T-helper 1 cell treated with Interleukin-12 subunit alpha and Interleukin-12 subunit beta and Interleukin-4 antibody, amounts not matched to agents 30 μg/mL and 1 μg/mL, for 36 hours (primary cell): Measurements from ENCODE around the gene TSNAX.
"Not testable (repeated sequence)": the region's sequence is repeated elsewhere in the genome, so short reads cannot be mapped to it uniquely, and the experiment has no call there.

Experiments used
- H3K27ac Mint-ChIP-seq: one replicate; pipeline ENCODE4 v1.8.0; 2021; ENCODE audit warnings: mild to moderate bottlenecking, mixed read lengths
- H3K27me3 Mint-ChIP-seq: one replicate; pipeline ENCODE4 v1.8.0; 2021; ENCODE audit warnings: low read depth, mixed read lengths
- H3K36me3 Mint-ChIP-seq: one replicate; pipeline ENCODE4 v1.8.0; 2021; ENCODE audit warnings: low read depth, mixed read lengths
- H3K4me1 Mint-ChIP-seq: one replicate; pipeline ENCODE4 v1.8.0; 2021; ENCODE audit warnings: low read depth, mixed read lengths
- H3K4me3 Mint-ChIP-seq: one replicate; pipeline ENCODE4 v1.8.0; 2021; ENCODE audit warnings: mild to moderate bottlenecking, moderate library complexity, mixed read lengths
- H3K9me3 Mint-ChIP-seq: one replicate; pipeline ENCODE4 v1.8.0; 2021; ENCODE audit warnings: mixed read lengths

The TSNAX gene

DNA sequence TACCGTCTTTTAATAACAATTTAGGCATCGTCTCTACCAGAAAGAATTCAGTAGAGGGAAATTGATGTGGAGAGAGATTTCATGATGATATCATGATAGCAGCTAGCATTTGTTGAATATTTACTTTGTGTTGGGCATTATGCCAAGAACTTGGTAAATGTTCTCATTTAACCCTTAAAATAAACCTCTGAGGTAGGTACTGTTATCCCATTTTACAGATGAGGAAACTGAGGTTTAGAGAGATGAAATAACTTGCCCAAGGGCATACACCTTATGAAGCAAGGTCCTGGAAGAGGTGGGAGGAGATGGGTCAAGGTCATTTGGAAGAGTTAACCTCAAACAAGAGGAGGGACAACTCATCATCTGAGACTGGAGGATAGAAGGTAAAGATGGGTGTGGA is 34.8 kb downstream of the TSNAX start:
- Mint-ChIP-seq H3K4me3 (no peak overlapping the region), H3K4me1 (peaks cover 4% of the 10 kb centered on the region), H3K9me3 (no peaks in the 10 kb centered on the region), H3K36me3 (peaks cover 23% of the 10 kb centered on the region), H3K27ac (no peak overlapping the region), H3K27me3 (no peaks in the 10 kb centered on the region)

DNA sequence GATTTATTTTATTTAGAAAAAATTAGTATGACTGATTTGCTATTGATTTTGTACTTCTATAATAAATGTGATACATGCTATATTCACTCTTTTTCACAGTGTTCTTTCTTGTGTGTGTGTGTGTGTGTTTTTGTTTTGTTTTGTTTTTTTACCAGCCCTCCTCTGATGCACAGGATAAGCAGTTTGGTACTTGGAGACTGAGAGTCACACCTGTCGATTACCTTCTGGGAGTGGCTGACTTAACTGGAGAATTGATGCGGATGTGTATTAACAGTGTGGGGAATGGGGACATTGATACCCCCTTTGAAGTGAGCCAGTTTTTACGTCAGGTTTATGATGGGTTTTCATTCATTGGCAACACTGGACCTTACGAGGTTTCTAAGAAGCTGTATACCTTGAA is 35.9 kb downstream of the TSNAX start:
- Mint-ChIP-seq H3K4me1 (peaks cover 2% of the 10 kb centered on the region), H3K27ac (no peak overlapping the region), H3K4me3 (no peak overlapping the region), H3K27me3 (no peaks in the 10 kb centered on the region), H3K36me3 (peaks cover 24% of the 10 kb centered on the region), H3K9me3 (no peaks in the 10 kb centered on the region)

DNA sequence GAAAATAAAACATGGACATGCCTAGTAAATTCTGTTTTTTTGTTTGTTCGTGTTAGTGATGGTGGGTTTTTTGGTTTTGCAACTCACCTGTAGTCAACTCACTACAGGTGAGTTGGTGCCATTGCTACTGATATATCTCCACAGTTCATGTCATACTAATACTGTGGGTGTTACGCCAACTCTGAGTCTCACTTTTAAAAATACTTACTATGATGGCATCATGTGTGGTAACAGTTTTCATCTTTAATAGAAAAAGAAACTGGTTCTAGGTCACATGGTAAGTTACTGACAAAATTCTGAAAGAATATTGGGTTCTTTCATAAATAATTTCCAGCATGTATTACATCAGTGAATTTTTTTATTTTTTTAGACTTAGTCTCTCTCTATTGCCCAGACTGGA is 38.0 kb downstream of the TSNAX start:
- no peak overlapping the region for H3K27ac Mint-ChIP-seq
- no peaks in the 10 kb centered on the region for H3K27me3 Mint-ChIP-seq
- peaks cover 28% of the 10 kb centered on the region for H3K36me3 Mint-ChIP-seq
- H3K4me1 Mint-ChIP-seq: peaks cover 2% of the 10 kb centered on the region
- no peaks in the 10 kb centered on the region for H3K9me3 Mint-ChIP-seq
- H3K4me3 Mint-ChIP-seq: no peak overlapping the region

DNA sequence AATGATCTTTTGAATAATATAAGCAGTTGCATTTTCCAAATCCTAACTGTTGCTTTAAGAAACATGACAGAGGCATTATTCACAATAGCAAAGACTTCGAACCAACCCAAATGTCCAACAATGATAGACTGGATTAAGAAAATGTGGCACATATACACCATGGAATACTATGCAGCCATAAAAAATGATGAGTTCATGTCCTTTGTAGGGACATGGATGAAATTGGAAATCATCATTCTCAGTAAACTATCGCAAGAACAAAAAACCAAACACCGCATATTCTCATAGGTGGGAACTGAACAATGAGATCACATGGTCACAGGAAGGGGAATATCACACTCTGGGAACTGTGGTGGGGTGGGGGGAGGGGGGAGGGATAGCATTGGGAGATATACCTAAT is 41.8 kb downstream of the TSNAX start:
- not testable (repeated sequence) for H3K9me3 Mint-ChIP-seq, H3K4me3 Mint-ChIP-seq, H3K27me3 Mint-ChIP-seq, H3K27ac Mint-ChIP-seq, H3K4me1 Mint-ChIP-seq
- H3K36me3 Mint-ChIP-seq: peaks cover 17% of the 10 kb centered on the region

DNA sequence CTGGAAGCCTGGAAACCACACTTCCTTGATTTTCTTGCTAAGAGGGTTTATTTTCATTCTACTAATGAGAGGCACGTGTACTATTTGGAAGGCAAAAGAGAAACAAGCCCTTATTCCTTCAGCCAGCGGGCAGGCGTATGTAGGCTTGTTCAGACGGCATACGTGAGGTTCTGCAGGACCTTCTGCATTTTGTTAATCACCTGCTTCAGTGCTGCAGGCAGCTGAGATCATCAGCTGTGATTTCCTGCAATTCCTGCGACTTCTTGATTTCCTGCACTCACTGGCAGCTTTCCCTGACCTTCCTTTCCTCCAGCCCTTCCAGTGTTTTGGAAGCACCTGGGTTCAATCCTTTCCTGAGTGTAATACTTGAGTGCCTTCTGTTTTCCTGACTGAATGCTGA is 43.4 kb downstream of the TSNAX start:
- peaks cover 15% of the 10 kb centered on the region for H3K36me3 Mint-ChIP-seq
- H3K27ac Mint-ChIP-seq: no peak overlapping the region
- no peak overlapping the region for H3K4me3 Mint-ChIP-seq
- no peaks in the 10 kb centered on the region for H3K9me3 Mint-ChIP-seq
- no peaks in the 10 kb centered on the region for H3K4me1 Mint-ChIP-seq
- no peaks in the 10 kb centered on the region for H3K27me3 Mint-ChIP-seq

DNA sequence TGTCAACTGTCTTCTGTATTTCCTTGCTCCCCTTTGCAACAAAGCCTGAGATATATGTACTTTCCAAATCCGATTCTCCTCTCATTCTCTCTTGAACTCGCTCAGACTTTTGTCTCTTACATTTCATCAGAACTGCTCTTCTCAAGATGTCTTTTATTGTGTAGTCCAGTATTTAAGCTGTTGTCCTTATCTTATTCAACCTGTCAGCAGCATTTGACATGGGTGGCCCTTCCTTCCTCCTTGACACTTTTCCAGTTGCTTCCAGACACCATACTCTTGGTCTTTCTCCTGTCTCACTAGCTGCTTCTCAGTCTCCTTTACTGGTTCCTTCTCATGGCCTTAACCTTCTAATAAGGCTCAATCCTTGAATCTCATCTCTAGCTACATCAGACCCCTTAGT is 47.0 kb downstream of the TSNAX start:
- no peaks in the 10 kb centered on the region for H3K4me1 Mint-ChIP-seq
- H3K27me3 Mint-ChIP-seq: no peaks in the 10 kb centered on the region
- no peaks in the 10 kb centered on the region for H3K36me3 Mint-ChIP-seq
- H3K27ac Mint-ChIP-seq: no peak overlapping the region
- no peaks in the 10 kb centered on the region for H3K9me3 Mint-ChIP-seq
- H3K4me3 Mint-ChIP-seq: no peak overlapping the region

DNA sequence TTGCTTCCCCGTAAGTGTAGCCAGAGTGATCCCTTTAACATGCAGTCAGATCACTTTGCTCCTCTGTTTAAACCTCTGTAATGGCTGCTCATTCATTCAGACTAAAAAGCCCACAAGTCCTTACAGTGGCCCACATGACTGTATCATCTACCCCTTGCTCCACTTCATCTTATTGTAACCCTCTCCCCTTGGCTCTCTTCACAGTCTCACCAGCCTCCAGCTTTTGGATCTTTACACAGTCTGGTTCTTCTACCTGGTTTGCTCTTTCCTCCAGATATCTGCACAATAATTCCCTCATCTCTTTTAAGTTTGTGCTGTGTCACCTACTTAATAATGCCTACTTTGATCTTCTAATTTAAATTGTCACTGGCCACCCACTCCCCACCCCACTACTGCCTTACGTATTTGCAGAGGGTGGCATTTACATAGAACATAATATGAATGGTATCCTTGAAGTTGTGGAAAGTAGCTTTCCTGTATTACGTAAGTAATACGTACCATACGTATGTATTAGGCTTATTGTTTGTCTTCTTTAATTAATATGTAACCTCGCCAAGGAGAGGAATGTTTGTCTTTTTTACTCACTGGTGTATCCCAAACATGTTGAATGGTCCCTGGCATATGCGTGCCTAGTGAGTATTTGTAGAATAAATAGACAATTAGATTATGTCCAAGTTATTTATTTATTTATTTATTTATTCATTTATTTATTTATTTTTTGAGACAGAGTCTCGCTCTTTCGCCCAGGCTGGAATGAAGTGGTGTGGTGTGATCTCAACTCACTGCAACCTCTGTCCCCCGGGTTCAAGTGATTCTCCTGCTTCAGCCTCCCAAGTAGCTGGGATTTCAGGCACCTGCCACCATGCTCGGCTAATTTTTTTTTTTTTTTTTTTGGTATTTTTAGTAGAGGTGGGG is 48.6 kb downstream of the TSNAX start:
- Mint-ChIP-seq H3K27me3 (no peaks in the 10 kb centered on the region), H3K9me3 (no peaks in the 10 kb centered on the region), H3K27ac (no peak overlapping the region), H3K4me3 (no peak overlapping the region), H3K36me3 (no peaks in the 10 kb centered on the region), H3K4me1 (no peaks in the 10 kb centered on the region)

DNA sequence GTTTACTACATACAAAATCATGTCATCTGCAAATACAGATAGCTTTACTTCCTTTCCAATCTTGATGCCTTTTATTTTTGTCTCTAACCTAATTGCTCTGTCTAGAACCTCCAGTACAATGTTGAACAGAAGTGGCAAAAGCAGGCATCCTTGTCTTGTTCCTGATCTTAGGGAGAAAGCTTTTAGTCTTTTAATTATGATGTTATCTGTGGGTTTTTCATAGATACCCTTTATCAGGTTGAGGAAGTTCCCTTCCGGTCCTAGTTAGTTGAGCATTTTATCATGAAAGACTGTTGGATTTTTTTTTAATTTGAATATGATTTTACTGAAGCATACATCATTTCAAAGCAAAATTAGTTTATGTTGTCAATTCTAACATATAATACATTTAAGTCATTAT is 52.4 kb downstream of the TSNAX start:
- Mint-ChIP-seq H3K27me3 (no peaks in the 10 kb centered on the region), H3K4me3 (no peak overlapping the region), H3K4me1 (no peaks in the 10 kb centered on the region), H3K36me3 (no peaks in the 10 kb centered on the region), H3K27ac (no peak overlapping the region), H3K9me3 (no peaks in the 10 kb centered on the region)

DNA sequence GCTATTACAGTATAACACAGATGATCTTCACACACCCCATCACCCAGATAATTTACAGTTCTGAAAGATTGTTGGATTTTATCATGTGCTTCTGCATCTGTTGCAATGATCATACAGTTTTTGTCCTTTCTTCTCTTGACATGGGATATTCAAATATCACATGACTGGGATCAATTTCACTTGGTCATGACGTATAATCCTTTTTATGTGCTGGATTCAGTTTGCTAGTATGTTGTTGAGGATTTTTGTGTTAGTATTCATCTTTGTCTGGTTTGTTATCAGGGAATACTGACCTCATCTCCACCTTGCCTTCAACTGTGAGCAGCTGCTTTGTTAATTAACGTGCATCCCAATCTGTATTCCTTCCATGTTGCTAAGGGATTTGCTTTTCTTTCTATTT is 53.4 kb downstream of the TSNAX start:
- H3K27me3 Mint-ChIP-seq: no peaks in the 10 kb centered on the region
- no peak overlapping the region for H3K4me3 Mint-ChIP-seq
- H3K9me3 Mint-ChIP-seq: no peaks in the 10 kb centered on the region

DNA sequence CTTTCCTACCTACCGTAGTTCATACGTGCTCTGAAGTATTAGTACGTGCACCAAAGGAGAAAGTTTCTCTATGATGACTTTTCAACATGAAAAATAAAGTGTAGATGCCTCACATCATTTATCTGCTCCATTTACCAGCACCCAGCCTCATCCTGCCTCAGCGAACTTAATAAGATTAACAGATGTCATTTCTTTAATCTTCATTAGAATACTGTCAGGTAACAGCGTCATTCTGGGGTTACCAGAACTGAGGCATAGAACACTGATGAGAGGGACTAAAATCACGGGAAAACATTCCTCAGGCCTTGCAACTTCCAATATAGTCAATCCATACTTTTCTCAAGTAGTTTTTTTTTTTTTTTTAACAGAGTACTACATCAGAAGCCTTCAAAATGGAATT is 54.9 kb downstream of the TSNAX start:
- Mint-ChIP-seq H3K4me1 (no peaks in the 10 kb centered on the region), H3K27ac (no peak overlapping the region), H3K27me3 (no peaks in the 10 kb centered on the region), H3K36me3 (no peaks in the 10 kb centered on the region), H3K4me3 (no peak overlapping the region), H3K9me3 (no peaks in the 10 kb centered on the region)

More for the DNA sequence above, 53.4 kb downstream of the TSNAX start:
- no peaks in the 10 kb centered on the region for H3K4me1 Mint-ChIP-seq
- H3K27ac Mint-ChIP-seq: no peak overlapping the region
- no peaks in the 10 kb centered on the region for H3K36me3 Mint-ChIP-seq

DNA sequence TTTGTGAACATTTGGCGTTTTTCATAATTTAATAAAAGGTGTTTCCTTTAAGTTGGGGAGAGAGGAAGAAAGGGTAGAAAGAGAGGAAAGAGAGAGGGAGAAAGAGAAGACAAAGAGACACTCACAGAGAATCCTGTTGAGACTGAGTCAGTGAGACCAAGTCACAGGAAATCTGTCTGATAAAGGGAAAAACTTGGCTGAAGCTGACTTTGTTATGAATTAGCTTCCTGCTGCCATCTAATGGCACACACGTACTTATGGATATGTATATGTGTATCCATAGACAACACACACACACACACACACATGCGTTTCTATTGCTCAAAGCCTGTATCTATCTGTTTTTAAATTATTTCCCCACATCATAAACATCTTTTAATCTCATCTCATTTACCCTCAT is 55.6 kb downstream of the TSNAX start:
- Mint-ChIP-seq H3K27ac (no peak overlapping the region), H3K36me3 (no peaks in the 10 kb centered on the region), H3K27me3 (no peaks in the 10 kb centered on the region), H3K4me1 (no peaks in the 10 kb centered on the region), H3K9me3 (no peaks in the 10 kb centered on the region), H3K4me3 (no peak overlapping the region)

DNA sequence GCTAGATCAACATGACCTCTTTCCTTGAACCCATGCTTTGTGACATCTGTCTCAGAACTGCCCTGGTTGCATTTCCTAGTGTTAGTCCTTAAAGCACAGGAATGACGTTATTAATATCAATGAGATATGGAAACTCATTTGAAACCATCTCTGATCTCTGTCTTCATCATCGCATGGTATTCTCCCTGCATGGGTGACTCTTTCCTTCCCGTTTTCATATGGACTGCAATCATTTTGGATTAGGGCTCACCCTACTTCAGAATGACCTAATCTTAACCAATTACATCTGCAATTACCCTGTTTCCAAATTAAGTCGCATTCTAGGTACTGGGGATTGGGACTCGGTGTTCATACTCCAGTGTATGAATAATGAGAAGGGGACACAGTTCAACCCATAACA is 56.5 kb downstream of the TSNAX start:
- Mint-ChIP-seq H3K36me3 (no peaks in the 10 kb centered on the region), H3K27me3 (no peaks in the 10 kb centered on the region), H3K4me3 (no peak overlapping the region), H3K27ac (no peak overlapping the region), H3K9me3 (no peaks in the 10 kb centered on the region), H3K4me1 (no peaks in the 10 kb centered on the region)

DNA sequence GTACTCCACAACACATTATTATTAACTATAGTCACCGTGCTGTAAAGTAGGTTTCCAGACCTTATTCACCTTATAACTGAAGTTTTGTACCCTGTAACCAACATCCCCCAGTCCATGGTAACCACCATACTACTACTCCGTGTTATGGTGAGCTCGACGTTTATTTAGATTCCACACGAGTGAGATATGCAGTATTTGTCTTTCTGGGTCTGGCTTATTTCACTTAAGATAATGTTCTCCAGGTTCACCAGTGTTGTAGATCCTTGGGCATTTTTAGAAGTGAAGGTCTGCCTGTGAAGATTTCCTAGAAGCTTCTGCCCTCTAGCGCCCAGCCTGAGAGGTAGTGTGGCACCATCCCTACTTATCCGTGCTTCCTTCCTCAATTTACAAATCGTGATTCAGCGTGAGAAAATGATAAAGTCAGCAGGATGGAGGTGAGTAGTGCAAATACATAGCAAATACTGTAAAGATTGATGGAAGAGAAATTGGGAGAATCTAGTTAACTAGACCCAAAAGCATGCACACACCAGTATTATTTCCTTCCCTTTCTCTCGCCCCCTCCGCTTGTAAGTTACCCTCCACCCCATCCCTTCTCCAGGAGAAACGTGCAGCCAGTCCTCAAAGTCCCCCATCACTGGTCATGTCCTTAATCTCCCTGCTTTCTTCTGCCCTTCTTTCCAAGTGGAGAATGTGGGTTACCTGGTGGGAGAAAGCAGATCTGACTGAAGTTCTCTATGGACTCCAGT is 62.2 kb downstream of the TSNAX start:
- peaks cover 7% of the 10 kb centered on the region for H3K4me1 Mint-ChIP-seq
- H3K27me3 Mint-ChIP-seq: peaks cover 3% of the 10 kb centered on the region
- no peaks in the 10 kb centered on the region for H3K9me3 Mint-ChIP-seq
- H3K4me3 Mint-ChIP-seq: no peak overlapping the region
- no peaks in the 10 kb centered on the region for H3K36me3 Mint-ChIP-seq
- no peak overlapping the region for H3K27ac Mint-ChIP-seq

DNA sequence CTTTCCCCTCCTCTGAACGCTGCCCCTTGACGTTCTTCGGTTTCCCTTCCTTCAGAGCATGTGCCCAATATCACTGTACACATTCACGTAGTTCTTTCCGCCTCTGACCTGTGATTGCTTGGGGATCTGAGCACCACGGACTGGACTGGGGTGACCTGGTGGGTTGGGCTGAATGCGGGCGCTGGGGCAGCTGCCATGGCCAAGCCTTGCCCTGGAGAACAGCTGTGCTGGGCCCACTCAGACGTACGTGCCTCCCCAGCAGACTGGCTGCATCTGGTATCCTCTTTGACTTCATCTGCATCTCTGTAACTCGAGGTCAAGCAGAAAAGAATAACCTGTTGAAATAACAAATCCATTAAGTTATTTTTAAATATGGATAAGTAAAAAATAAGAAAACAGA is 63.0 kb downstream of the TSNAX start:
- Mint-ChIP-seq H3K27me3 (peaks cover 3% of the 10 kb centered on the region), H3K4me3 (no peak overlapping the region), H3K9me3 (no peaks in the 10 kb centered on the region)

DNA sequence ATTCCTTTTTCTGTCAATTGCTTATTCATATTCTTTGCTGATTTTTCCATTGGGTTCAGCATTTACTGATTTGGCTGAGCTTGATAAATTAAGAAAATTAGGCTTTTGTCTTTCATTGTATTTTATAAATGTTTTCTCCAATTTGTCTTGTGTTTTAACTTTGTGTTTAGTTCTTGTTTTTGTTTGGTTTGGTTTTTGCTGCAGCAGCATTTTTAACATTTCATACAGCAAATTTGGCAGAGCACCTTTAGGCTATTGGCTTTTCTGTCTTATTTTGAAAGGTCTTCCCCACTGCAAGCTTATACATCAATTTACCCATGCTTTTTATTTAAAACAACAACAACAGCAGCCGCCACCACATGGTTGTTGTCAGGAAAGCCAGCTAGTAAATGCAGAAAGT is 64.3 kb downstream of the TSNAX start:
- Mint-ChIP-seq H3K36me3 (no peaks in the 10 kb centered on the region), H3K27ac (no peak overlapping the region), H3K4me1 (peaks cover 19% of the 10 kb centered on the region), H3K4me3 (no peak overlapping the region), H3K9me3 (no peaks in the 10 kb centered on the region), H3K27me3 (peaks cover 3% of the 10 kb centered on the region)

More for the DNA sequence above, 63.0 kb downstream of the TSNAX start:
- Mint-ChIP-seq H3K36me3 (no peaks in the 10 kb centered on the region), H3K27ac (no peak overlapping the region), H3K4me1 (peaks cover 15% of the 10 kb centered on the region)
